ENCODE measurements around the gene C11orf24.
"Not testable (repeated sequence)": the region's sequence is repeated elsewhere in the genome, so short reads cannot be mapped to it uniquely, and the experiment has no call there.

The C11orf24 gene

DNA sequence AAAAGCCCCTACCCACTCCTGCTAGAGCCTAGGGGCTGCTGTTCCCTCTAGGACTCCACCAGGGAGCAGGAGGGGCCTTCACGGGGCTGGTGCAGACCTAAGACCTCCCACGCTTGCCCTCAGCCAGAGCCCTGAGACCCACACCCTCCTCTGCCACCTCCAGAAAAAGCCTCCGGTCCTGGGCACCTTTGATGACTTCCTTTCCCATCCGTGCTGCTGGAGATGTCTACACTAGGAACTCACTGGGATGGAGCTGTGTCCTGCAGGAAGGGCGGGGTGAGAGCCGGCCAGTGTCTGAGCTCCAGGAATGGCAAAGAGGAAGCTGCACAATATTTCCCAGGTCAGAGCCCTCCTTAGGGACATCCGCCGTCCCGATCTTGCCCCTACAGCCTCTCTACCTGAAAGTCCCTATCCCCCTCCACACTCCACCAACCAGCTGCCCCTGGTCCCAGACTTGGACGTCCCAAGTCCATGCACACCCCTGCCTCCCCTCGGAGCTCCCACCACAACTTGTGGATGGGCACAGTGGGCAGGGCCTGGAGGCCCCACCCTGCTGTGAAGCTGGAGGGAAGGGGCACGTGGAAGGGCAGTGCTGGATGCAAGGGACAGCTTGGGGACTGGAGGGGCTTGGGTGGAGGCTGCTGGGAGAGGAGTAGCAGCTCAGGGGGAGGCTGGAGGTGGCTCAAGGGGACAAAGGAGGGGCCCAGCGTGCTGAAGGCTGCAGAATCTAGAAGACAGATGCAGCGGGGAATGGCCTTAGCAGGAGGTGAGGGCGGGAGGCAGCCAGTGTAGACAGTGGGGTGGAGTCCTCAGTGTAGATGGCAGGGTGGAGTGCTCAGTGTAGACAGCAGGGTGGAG, 27.1 kb upstream of the C11orf24 start:
- DNase-seq = no peak

GRCh38 chr11:68297812-68298658, 26.3 kb upstream of the C11orf24 start:
- peak; percentile 90 for DNase-seq

- no peak for DNase-seq
These were observed 25.7 kb upstream of the C11orf24 start for GRCh38 chr11:68297494-68297811.

GRCh38 chr11:68297052-68297378, 25.2 kb upstream of the C11orf24 start:
- DNase-seq = no peak

- DNase-seq = peak; percentile 49
These were observed 24.7 kb upstream of the C11orf24 start for GRCh38 chr11:68296344-68297051.

DNA sequence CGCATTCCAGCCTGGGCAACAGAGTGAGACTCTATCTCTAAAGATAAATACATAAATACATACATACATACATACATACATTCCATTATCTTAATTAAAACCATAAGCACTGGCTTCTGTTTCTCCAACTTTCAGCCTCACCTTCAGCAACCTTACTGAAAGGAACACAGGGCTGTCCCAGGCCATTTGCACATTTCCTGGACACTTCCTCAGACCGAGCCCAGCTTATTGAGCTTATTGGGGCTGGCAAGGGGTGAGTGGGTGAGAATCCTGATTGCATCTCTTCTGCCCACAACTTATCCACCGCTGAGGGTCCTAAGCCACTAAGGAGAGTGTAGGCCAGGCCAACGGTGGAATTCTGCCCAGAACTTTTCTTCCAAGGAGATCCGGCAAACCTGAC, 24.2 kb upstream of the C11orf24 start:
- DNase-seq = no peak

- no peak for DNase-seq
These were observed 23.5 kb upstream of the C11orf24 start for GRCh38 chr11:68295271-68295670.

- DNase-seq = no peak
These were observed 21.9 kb upstream of the C11orf24 start for GRCh38 chr11:68293708-68294107.

- no peak for DNase-seq
These were observed 17.7 kb upstream of the C11orf24 start for GRCh38 chr11:68289456-68289855.

- no peak for DNase-seq
These were observed 15.6 kb upstream of the C11orf24 start for GRCh38 chr11:68287419-68287818.

- DNase-seq = not testable (repeated sequence)
These were observed 12.8 kb upstream of the C11orf24 start for GRCh38 chr11:68284588-68284987.

DNA sequence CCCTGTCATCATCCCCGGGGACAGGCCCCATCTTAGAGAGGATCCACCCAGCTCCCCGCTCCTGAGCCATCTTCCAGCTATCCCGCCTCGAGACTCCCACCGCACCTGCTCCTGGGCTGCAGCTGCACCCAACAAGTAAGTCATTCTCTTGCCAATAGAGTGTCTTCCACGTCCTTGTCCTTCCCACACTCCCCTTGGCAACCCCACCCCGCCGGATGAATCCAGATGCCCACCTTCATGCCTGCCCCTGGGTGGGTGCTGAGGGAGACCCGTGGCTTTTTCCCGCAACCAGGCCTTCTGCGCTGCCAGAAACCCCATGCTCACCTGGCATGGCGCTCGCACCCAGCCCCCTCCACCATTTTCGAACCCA, 11.1 kb upstream of the C11orf24 start:
- no peak for DNase-seq

GRCh38 chr11:68282141-68282860, 10.5 kb upstream of the C11orf24 start:
- no peak for DNase-seq

- DNase-seq = no peak
These were observed 7.9 kb upstream of the C11orf24 start for GRCh38 chr11:68279676-68280075.

DNA sequence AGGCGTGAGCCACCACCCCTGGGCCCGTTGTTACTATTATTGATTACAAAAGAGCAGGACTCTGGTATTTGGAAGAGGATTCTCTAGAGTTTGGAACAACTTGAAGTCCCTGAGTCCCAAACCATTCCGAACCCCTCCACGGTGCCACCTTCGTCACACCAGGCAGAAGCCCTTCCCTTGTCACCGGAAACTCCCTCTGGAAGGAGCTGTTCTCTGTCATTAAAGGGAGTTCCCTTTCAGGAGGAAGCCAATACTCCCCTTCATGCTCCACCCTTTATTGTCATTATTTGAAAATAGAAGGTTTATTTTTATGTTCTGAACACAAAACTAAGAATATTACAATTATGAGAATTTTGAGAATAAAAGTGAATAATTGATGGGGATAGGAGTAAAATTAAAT, 5.1 kb upstream of the C11orf24 start:
- no peak for DNase-seq

GRCh38 chr11:68275721-68276507, 4.1 kb upstream of the C11orf24 start:
- no peak for DNase-seq

DNA sequence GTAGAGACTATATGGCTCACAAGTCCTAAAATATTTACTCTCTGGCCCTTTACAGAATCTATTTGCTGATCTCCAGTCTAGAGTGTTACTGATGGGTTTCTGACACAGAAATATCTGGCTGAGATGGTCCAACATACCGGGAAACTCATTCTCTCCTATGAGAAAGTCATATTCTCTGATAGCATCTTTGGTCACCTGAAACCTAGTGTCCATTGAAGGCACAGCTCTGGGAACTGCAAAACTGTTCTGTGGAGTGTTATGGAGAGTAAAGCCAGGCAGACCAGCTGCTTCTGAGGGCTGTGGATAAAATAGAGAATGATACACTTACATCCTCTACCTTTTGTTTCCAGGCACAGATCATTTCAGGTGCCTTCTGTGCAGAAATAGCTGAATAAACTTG, 2.5 kb upstream of the C11orf24 start:
- DNase-seq = no peak

DNA sequence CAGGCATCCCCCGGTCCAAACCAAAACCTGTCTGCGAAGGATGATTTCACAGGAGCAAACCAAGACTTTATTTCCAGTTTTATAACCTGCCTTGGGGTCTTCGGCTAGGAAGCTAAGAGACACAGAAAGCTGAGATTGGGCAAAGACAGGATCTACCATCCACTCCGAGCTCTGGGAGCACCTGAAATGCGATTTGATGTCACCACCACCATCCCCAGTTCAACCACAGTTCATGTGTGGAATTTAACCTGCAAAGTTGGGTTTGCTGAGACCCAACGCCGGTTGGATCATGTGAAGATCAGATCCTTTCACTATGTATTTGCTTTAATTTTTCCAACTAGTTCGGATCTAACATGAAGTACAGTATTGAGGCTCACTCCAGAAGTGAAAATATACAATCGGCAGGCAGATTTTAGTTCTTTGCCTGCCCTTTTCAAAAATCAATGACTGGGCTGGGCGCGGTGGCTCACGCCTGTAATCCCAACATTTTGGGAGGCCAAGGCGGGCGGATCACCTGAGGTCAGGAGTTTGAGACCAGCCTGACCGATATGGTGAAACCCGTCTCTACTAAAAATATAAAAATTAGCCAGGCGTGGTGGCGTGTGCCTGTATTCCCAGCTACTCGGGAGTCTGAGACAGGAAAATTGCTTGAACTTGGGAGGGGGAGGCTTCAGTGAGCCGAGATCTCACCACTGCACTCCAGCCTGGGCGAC, 1.4 kb upstream of the C11orf24 start:
- DNase-seq = no peak

DNA sequence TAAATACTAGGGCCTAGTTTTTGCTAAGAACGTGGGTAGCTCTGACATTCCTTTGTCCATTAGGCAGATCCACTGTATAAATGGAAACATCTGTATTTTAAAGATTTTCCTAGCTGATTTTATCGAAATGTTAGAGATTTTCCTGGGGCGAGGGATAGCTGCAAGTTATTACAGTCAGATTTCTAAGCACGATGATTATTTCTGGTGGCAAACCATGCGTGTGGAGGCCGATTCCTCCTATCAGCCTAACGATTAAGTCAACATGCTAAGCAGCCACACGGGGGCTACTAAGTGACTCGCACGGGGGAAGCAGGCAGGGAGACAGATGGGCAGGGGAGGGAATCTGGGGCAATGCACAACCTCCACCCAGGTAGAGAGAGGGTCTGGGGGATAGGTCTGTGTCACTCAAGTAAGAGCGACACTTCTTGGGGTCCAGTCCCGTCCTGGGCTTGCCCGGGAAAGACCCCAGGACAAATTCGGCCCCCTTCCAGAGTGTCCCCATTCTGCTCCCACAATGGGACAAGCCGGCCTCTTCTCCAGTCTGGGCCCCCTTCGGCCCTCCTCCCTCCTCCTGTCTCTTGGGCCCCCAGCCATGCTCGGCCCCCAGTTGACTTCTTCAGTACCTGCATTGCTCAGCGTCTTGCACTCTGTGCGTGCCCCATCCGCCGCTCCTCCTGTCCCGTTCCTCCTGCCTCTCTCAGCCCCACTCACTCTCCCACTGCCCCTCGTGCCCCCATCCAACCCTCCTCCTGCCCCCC, 571 bp downstream of the C11orf24 start:
- DNase-seq = peak; percentile 80

- no peak for DNase-seq
These were observed 1.4 kb downstream of the C11orf24 start for GRCh38 chr11:68270196-68271022.

Measured in activated effector memory CD4-positive, alpha-beta T cell treated with anti-CD3 and anti-CD28 coated beads, Interleukin-2, amount 50 U/mL, for 16 hours (primary cell).